GM18868 (cell line): ENCODE results near the gene NUAK2.
A peak's percentile ranks its signal among the peaks of the same experiment; 100 is the strongest.

Experiments
- ATAC-seq: cut with Tn5 transposase; IDR thresholded peaks from one replicate; pipeline ENCODE4 v1.9.1; 2021; ENCODE audit warnings: mild to moderate bottlenecking, moderate library complexity; ENCODE audit not compliant: unreplicated experiment

The NUAK2 gene

GRCh38 chr1:205348554-205349487, 27.3 kb upstream of the NUAK2 start:
- no peak for ATAC-seq

- no peak for ATAC-seq
These were observed 25.5 kb upstream of the NUAK2 start for GRCh38 chr1:205346956-205347574.

DNA sequence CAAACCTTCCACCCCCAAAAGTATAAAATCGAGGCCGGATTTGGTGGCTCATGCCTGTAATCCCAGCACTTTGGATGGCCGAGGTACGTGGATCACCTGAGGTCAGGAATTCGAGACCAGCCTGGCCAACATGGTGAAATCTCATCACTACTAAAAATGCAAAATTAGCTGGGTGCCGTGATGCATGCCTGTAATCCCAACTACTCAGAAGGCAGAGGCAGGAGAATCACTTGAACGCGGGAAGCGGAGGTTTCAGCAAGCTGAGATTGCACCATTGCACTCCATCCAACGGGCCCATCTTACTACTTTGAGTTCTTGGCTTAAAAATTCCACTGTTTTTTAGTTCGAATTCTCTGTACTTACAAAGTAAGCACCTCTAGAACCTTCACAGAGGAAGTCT, 24.2 kb upstream of the NUAK2 start:
- no peak for ATAC-seq

- no peak for ATAC-seq
These were observed 22.8 kb upstream of the NUAK2 start for GRCh38 chr1:205344066-205344928.

DNA sequence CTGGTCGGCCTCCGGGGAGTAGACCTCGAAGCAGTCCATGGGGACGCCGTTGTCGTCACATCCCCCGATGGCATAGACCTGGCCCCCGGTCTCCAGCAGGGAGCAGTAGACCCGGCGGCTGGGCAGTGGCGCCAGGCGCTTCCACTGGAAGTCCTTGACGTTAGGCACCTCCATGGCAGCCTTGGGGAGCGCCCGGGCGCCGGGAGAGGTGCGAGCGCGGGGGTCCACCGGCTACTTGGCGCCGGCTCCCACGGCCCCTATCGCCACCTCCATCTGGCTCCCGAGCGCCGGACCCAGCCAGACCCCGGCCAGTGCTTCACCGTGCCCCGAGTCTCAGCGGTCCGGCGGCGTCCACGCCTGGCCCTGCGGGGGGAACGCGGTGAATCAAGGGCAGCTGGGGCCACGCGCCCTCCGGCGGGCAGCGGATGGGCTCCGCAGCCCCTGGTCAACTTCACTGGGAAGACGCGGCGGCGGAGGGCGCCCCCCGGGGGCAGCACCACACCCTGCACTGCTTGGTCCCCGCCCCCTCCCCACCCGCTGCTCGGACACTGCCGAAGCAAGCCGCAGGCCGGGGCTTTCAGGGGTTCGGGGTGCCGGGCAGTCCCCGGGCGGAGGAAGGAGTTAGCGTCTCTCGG, 22.0 kb upstream of the NUAK2 start:
- no peak for ATAC-seq

DNA sequence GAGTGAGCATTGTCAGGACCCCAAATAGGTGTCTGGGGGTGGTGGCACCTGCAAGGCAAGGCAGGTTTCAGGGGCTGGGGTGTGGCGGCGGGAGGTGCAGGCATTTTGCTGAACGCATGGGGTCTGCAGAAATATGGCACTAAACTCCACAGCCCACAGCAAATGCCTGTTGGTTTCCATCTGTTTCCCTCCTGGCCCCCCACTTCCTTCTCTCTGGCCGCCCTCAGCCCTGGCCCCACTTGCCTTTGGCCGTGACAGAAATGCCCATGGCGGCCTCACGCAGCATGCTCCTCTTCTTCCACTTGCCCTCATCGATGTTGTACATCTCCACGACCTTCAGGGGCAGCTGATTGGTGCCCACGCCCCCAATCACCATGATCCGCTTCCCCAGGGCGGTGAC, 21.4 kb upstream of the NUAK2 start:
- ATAC-seq = no peak

GRCh38 chr1:205340676-205341075, 19.1 kb upstream of the NUAK2 start:
- ATAC-seq = no peak

DNA sequence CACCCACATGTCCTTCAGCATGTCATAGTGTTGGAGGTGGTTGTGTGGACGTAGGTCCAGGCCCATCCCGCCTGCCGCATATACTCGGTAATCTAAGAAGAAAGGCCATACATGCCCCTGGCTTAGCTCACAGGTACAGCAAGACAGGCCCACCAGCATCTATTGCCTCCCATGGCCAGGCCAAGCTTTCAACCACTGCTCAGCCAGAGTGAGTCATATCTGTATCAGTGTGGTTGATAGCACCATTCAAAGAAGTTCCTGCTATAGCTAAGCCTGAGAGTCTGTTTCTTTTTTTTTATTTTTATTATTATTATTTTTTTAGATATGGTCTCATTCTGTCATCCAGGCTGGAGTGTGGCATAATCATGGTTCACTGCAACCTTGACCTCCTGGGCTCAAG, 18.2 kb upstream of the NUAK2 start:
- peak; percentile 88 for ATAC-seq

DNA sequence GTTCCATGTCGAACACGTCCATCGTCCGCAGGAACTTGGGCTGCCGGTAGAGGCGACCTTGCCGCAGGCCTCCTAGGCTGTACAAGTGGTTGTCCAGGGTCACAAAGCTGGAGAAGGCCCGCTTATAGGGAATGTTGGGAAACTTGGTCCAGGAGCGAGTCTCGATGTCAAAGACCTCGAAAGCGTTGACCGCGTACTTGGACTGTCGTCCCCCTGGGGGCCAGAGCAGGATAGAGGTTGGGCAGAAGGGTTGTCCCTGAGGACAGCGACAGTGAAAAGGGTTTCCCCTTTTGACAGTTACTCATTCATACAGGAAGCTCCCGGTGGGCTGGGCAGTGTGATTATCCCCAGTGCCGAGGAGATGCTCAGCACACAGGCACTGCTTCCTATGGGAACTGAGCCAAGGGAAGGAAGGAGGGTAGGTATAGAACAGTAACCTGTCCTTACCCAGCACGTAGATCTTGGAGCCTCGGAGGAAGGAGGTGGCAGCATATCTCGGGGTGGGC, 17.7 kb upstream of the NUAK2 start:
- ATAC-seq = peak; percentile 21

DNA sequence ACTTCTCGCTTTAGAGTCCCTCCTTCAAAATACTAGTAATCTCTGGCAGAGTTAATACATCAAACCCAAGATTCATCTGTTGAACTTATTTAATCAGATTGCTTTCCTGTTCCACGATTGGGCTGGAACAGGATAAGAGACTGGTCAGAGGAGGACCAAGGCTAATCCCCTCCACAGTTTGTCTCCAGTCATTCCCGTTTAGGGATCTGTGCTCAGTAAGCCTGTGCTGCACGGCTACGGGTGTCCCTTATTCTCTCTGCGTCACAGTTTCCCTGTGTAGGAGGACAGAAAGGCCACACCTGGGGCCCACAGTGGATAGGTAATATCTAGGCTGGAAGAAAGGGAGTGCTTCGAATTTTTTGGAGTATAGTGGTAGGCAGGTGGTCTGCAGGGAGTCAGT, 16.5 kb upstream of the NUAK2 start:
- no peak for ATAC-seq

- no peak for ATAC-seq
These were observed 15.9 kb upstream of the NUAK2 start for GRCh38 chr1:205337481-205337880.

DNA sequence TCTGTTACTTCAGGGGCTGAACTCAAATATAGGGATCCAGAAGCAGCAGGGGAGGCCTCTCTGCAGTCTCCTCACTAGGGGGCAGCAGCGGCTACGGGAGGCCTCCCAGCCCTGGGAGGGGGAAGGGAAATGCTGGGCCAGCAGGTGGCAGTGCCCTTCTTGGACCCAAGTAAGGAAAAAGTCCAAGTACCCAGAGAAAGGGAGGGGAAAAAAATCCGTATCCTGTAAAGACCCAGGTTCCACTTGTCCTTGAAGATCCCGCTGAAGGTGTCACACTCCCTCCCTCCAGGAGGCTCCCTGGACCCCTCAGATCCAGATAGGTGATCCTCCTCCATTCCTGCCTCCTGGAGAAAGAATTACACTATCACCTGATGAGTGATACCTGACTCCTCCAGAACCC, 14.1 kb upstream of the NUAK2 start:
- ATAC-seq = no peak

- ATAC-seq = no peak
These were observed 10.7 kb upstream of the NUAK2 start for GRCh38 chr1:205332015-205332791.

- ATAC-seq = no peak
These were observed 8.6 kb upstream of the NUAK2 start for GRCh38 chr1:205330150-205330549.

GRCh38 chr1:205329719-205330118, 8.2 kb upstream of the NUAK2 start:
- ATAC-seq = no peak

DNA sequence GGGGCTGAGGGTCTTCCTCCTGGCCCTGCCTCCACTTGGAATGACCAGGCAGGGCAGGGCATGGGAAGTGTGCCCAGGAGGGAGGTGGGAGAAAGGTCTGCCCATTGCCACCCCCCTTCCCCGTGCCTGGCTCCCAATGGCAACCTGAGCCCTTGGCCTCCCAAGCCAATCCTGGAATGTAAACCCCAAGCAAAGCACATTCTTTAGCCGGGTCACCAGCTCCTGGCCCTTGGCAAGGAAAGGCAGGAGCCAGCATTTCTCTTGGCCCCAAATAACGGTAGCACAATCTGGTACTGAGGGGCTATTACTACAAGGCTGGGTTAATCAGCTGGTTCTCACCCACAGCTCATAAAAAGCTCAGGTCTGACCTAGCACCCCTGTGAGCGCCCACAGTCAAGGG, 6.9 kb upstream of the NUAK2 start:
- no peak for ATAC-seq

DNA sequence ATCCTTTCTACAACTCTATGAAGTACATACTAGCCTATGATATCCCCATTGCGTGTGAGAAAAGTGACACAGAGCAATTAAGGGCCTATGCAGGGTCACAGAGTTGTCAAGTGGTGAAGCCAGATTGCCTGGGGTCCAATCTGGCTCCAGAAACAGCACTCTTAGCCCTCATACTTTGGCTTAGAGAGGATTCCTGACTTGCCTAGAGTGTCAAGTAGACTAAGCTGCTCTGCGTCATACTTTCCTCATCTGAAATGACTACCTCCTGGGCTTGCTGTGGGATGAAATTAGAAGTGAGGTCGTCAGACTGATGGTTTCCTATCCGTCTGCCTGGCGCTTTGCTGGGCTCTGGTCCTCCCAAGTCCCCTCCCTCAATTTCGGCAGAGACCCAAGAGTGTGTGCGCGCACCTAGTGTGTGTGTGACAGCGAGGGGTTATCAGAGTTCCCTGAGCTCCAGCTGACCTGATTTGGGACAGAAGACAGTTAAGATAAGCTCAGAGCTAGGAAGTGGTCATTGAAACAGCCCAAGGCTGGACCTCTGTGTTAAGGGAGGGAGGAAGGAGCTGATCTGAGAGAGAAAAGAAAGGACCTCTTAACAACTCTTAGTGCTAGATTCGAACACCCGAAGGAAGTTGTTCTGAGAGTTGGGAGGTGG, 5.4 kb upstream of the NUAK2 start:
- ATAC-seq = no peak

GRCh38 chr1:205325334-205325884, 3.9 kb upstream of the NUAK2 start:
- ATAC-seq = no peak

DNA sequence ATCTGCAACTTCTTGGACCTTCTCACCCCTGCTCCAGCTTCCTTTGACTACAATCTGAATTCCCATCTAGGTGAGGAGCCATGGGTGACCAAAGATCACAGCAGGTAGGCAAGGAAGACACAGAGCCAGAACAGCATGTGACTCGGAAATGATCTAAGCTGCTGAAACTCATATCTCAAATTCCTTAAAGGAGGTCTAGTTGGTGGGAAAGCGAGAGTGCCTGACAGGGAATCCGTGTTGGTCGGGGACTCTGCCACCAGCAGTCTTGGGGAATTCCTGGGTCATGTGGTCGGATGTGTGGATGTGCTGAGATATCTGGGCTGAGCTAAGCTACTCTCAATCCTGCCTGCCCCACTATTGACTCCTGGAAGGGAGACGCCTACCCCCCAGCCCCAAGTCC, 3.2 kb upstream of the NUAK2 start:
- no peak for ATAC-seq
